ENCODE data around the gene PNLDC1. TPM values are rescaled to one million over a fixed set of nuclear protein-coding genes. Genes with fewer than 3 reads are reported as not detected.
A peak's percentile ranks its signal among the peaks of the same experiment; 100 is the strongest.

PNLDC1 gene
- total and polyA plus RNA-seq, 2 experiments from 2014 or later: not detected

DNA sequence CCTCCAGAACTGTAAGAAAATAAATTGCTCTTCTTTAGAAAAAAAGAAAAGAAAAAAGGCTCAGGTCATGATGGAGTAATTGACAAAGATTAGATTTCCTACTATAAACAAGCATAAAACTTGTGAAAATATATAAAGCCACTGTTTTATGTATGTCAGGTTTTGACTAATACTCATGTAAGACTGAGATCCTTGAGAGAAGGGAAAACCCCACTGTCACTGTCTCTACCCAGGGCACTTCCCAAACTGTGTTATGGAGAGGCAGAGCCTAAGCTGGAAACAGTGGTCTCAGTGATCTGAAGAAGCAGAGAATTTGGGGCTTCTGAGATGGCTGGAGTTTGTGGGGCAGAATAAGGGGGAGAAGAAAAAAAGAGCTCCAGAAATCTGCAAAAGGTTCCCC is 30.6 kb upstream of the PNLDC1 start:
- Histone ChIP-seq H3K27me3 (ENCODE audit: insufficient read depth) (no peaks in the 10 kb centered on the region), H3K4me2 (no peak overlapping the region), H2AFZ (no peak overlapping the region), H3K9me2 (ENCODE audit: insufficient read depth) (no peaks in the 10 kb centered on the region), H3K27ac (ENCODE audit: low read depth) (no peak overlapping the region), H3K4me1 (ENCODE audit: insufficient read depth) (no peaks in the 10 kb centered on the region), H3K79me2 (replicated peaks; ENCODE audit: insufficient read depth) (peaks cover 32% of the 10 kb centered on the region), H4K20me1 (replicated peaks; ENCODE audit: insufficient read depth) (peaks cover 26% of the 10 kb centered on the region), H3F3A (replicated peaks; ENCODE audit: low read depth) (peaks cover 9% of the 10 kb centered on the region), H3K36me3 (ENCODE audit: insufficient read depth) (peaks cover 87% of the 10 kb centered on the region), H3K4me3 (no peak overlapping the region)
- H3K27ac Mint-ChIP-seq: no peak overlapping the region
- peaks cover 95% of the 10 kb centered on the region for H3K36me3 Mint-ChIP-seq (ENCODE audit: low read depth)
- H3K4me3 Mint-ChIP-seq: no peak overlapping the region
- no peak for ATAC-seq
- TF ChIP-seq, protein P1, sequence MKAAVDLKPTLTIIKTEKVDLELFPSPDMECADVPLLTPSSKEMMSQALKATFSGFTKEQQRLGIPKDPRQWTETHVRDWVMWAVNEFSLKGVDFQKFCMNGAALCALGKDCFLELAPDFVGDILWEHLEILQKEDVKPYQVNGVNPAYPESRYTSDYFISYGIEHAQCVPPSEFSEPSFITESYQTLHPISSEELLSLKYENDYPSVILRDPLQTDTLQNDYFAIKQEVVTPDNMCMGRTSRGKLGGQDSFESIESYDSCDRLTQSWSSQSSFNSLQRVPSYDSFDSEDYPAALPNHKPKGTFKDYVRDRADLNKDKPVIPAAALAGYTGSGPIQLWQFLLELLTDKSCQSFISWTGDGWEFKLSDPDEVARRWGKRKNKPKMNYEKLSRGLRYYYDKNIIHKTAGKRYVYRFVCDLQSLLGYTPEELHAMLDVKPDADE (IDR thresholded peaks at IDR 0.05): no peak
- no peaks in the 10 kb centered on the region for H3K27me3 Mint-ChIP-seq (ENCODE audit: insufficient read depth, low read depth, poor library complexity)
- H3K4me1 Mint-ChIP-seq: peaks cover 5% of the 10 kb centered on the region; the same call in 2 of the 3 replicates
- DNase-seq (ENCODE audit: low spot score): no peak
- peaks cover 6% of the 10 kb centered on the region; the same call in 1 of the 3 replicates for H3K9me3 Mint-ChIP-seq

DNA sequence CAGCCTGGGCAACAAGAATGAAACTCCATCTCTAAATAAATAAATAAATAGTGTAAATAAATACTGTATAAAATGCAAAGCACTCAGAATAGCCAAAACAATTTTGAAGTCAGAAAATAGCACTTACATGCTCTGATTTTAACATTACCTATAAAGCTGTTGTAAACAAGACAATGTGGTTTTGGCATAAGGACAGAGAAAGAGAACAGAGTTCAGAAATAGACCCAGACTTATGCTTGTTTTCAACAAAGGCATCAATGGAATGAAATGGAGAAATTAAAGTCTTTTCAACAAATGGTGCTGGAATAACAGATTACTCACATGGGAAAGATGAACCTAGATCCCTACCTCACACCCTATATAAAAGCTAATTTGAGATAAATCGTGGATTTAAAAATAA is 27.9 kb upstream of the PNLDC1 start:
- no peaks in the 10 kb centered on the region for H3K9me2 ChIP-seq (ENCODE audit: insufficient read depth)
- H3K36me3 Mint-ChIP-seq (ENCODE audit: low read depth): peaks cover 93% of the 10 kb centered on the region
- H3K27me3 Mint-ChIP-seq (ENCODE audit: insufficient read depth, low read depth, poor library complexity): peaks cover 3% of the 10 kb centered on the region
- H3K4me1 ChIP-seq (ENCODE audit: insufficient read depth): no peaks in the 10 kb centered on the region
- no peak overlapping the region for H3K4me2 ChIP-seq
- peaks cover 6% of the 10 kb centered on the region; the same call in 1 of the 3 replicates for H3K9me3 Mint-ChIP-seq
- no peaks in the 10 kb centered on the region for H3K4me1 Mint-ChIP-seq
- H3K27ac Mint-ChIP-seq: no peak overlapping the region
- peaks cover 21% of the 10 kb centered on the region for H4K20me1 ChIP-seq (replicated peaks; ENCODE audit: insufficient read depth)
- DNase-seq (ENCODE audit: low spot score) (no peak), ATAC-seq (no peak)
- no peak overlapping the region for H3K27ac ChIP-seq (ENCODE audit: low read depth)
- no peak overlapping the region for H3K4me3 ChIP-seq
- no peak for TF ChIP-seq NANOG (IDR thresholded peaks at IDR 0.05; ENCODE audit: borderline replicate concordance)
- no peaks in the 10 kb centered on the region for H3K27me3 ChIP-seq (ENCODE audit: insufficient read depth)
- H3F3A ChIP-seq (replicated peaks; ENCODE audit: low read depth): peaks cover 12% of the 10 kb centered on the region
- no peak overlapping the region for H3K4me3 Mint-ChIP-seq
- no peak overlapping the region for H2AFZ ChIP-seq
- H3K79me2 ChIP-seq (replicated peaks; ENCODE audit: insufficient read depth): peaks cover 13% of the 10 kb centered on the region
- peaks cover 82% of the 10 kb centered on the region for H3K36me3 ChIP-seq (ENCODE audit: insufficient read depth)

DNA sequence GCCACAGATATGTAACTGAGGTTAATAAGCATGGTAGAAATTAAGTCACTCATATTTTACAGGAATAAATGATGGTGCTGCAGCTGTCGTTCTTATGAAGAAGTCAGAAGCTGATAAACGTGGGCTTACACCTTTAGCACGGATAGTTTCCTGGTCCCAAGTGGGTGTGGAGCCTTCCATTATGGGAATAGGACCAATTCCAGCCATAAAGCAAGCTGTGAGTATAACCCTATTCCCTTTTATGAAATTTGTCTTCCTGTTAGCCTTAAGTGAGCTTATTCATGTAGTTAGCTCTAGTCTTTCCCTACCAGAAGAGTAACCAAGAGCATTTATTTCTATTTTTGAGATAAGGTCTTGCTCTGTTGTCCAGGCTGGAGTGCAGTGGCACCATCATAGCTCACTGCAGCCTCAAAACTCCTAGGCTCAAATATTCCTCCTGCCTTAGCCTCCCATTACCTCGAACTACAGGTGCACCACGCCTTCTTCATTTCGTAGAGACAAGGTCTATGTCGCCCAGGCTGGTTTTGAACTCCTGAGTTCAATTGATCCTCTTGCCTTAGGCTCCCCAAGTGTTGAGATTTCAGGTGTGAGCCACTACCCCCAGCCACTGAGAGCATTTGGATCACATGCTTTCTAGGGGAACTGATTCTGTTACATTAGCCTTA is 22.7 kb upstream of the PNLDC1 start:
- Histone ChIP-seq H4K20me1 (replicated peaks; ENCODE audit: insufficient read depth) (peaks cover 36% of the 10 kb centered on the region), H3K27ac (ENCODE audit: low read depth) (no peak overlapping the region), H2AFZ (no peak overlapping the region), H3K9me2 (ENCODE audit: insufficient read depth) (no peaks in the 10 kb centered on the region), H3K36me3 (ENCODE audit: insufficient read depth) (peaks cover 84% of the 10 kb centered on the region), H3K4me2 (no peak overlapping the region), H3K4me1 (ENCODE audit: insufficient read depth) (no peaks in the 10 kb centered on the region), H3K4me3 (no peak overlapping the region), H3K27me3 (ENCODE audit: insufficient read depth) (no peaks in the 10 kb centered on the region), H3K79me2 (replicated peaks; ENCODE audit: insufficient read depth) (peaks cover 16% of the 10 kb centered on the region), H3F3A (replicated peaks; ENCODE audit: low read depth) (peaks cover 29% of the 10 kb centered on the region)
- H3K27ac Mint-ChIP-seq: no peak overlapping the region
- no peaks in the 10 kb centered on the region for H3K9me3 Mint-ChIP-seq
- ATAC-seq: peak; percentile 20; the same call in 2 of the 3 replicates
- H3K4me3 Mint-ChIP-seq: no peak overlapping the region
- no peak for DNase-seq (ENCODE audit: low spot score)
- no peaks in the 10 kb centered on the region for H3K4me1 Mint-ChIP-seq
- TF ChIP-seq JUNB (IDR thresholded peaks at IDR 0.05; ENCODE audit: unreplicated experiment): no peak
- no peak for TF ChIP-seq ZNF114 (CRISPR knock-in tag; IDR thresholded peaks at IDR 0.05)
- peak; percentile 39 for TF ChIP-seq POLR2AphosphoS5 (IDR thresholded peaks at IDR 0.05; ENCODE audit: low read depth)
- TF ChIP-seq, protein P2, sequence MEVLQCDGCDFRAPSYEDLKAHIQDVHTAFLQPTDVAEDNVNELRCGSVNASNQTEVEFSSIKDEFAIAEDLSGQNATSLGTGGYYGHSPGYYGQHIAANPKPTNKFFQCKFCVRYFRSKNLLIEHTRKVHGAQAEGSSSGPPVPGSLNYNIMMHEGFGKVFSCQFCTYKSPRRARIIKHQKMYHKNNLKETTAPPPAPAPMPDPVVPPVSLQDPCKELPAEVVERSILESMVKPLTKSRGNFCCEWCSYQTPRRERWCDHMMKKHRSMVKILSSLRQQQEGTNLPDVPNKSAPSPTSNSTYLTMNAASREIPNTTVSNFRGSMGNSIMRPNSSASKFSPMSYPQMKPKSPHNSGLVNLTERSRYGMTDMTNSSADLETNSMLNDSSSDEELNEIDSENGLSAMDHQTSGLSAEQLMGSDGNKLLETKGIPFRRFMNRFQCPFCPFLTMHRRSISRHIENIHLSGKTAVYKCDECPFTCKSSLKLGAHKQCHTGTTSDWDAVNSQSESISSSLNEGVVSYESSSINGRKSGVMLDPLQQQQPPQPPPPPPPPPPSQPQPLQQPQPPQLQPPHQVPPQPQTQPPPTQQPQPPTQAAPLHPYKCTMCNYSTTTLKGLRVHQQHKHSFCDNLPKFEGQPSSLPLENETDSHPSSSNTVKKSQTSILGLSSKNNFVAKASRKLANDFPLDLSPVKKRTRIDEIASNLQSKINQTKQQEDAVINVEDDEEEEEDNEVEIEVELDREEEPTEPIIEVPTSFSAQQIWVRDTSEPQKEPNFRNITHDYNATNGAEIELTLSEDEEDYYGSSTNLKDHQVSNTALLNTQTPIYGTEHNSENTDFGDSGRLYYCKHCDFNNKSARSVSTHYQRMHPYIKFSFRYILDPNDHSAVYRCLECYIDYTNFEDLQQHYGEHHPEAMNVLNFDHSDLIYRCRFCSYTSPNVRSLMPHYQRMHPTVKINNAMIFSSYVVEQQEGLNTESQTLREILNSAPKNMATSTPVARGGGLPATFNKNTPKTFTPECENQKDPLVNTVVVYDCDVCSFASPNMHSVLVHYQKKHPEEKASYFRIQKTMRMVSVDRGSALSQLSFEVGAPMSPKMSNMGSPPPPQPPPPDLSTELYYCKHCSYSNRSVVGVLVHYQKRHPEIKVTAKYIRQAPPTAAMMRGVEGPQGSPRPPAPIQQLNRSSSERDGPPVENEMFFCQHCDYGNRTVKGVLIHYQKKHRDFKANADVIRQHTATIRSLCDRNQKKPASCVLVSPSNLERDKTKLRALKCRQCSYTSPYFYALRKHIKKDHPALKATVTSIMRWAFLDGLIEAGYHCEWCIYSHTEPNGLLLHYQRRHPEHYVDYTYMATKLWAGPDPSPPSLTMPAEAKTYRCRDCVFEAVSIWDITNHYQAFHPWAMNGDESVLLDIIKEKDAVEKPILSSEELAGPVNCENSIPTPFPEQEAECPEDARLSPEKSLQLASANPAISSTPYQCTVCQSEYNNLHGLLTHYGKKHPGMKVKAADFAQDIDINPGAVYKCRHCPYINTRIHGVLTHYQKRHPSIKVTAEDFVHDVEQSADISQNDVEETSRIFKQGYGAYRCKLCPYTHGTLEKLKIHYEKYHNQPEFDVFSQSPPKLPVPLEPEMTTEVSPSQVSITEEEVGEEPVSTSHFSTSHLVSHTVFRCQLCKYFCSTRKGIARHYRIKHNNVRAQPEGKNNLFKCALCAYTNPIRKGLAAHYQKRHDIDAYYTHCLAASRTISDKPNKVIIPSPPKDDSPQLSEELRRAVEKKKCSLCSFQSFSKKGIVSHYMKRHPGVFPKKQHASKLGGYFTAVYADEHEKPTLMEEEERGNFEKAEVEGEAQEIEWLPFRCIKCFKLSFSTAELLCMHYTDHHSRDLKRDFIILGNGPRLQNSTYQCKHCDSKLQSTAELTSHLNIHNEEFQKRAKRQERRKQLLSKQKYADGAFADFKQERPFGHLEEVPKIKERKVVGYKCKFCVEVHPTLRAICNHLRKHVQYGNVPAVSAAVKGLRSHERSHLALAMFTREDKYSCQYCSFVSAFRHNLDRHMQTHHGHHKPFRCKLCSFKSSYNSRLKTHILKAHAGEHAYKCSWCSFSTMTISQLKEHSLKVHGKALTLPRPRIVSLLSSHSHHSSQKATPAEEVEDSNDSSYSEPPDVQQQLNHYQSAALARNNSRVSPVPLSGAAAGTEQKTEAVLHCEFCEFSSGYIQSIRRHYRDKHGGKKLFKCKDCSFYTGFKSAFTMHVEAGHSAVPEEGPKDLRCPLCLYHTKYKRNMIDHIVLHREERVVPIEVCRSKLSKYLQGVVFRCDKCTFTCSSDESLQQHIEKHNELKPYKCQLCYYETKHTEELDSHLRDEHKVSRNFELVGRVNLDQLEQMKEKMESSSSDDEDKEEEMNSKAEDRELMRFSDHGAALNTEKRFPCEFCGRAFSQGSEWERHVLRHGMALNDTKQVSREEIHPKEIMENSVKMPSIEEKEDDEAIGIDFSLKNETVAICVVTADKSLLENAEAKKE (CRISPR knock-in tag; IDR thresholded peaks at IDR 0.05): no peak
- TF ChIP-seq ZNF331 (CRISPR knock-in tag; IDR thresholded peaks at IDR 0.05; ENCODE audit: low read depth): no peak
- no peak for TF ChIP-seq EZH2phosphoT487 (IDR thresholded peaks at IDR 0.05; ENCODE audit: unreplicated experiment)
- peaks cover 8% of the 10 kb centered on the region for H3K27me3 Mint-ChIP-seq (ENCODE audit: insufficient read depth, low read depth, poor library complexity)
- peaks cover 94% of the 10 kb centered on the region for H3K36me3 Mint-ChIP-seq (ENCODE audit: low read depth)

Measured in GM23338 (cell line).